ENCODE data around the gene SERTAD3. TPM values are rescaled to one million over a fixed set of nuclear protein-coding genes. Genes with fewer than 3 reads are reported as not detected.

The SERTAD3 gene
- total RNA-seq, 1 donor from 2014 or later: 26.5 TPM

DNA sequence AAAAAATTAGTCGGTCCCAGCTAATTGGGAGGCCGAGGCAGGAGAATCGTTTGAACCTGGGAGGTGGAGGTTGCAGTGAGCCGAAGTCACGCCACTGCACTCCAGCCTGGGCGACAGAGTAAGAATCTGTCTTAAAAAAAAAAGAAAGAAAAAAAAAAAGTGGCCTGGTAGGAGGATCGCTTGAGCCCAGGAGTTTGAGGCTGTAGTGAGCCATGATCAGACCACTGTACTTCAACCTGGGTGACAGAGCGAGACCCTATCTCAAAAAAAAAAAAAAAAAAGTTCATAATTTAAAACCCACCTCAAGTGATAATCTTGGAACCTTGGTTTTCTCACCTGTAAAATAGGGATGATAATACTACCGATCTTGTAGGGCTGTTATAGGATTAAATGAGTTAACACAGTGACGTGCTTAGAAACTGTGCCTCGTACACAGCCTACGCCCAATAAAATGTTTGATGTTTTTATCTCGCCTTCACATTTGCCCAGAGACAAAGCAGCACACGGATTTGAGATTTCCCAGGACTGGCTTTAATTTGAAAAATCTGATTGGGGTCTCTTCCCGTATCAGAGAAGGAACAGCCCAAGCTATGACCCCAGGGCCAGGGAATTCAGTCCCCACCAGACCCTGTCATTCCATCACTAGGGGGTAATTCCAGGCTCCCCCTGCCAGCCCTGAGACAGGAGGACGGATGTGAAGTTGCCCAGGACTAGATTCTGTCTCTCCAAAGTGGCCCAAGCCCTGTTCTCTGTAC is 22.0 kb downstream of the SERTAD3 start:
- Mint-ChIP-seq H3K9me3 (ENCODE audit: low read depth) (no peaks in the 10 kb centered on the region), H3K36me3 (ENCODE audit: insufficient read depth) (no peaks in the 10 kb centered on the region), H3K4me3 (ENCODE audit: low read depth) (no peak overlapping the region), H3K27me3 (peaks cover 2% of the 10 kb centered on the region), H3K27ac (peak overlapping the region; percentile 97), H3K4me1 (ENCODE audit: low read depth) (peaks cover 12% of the 10 kb centered on the region)
- TF ChIP-seq, protein P1, sequence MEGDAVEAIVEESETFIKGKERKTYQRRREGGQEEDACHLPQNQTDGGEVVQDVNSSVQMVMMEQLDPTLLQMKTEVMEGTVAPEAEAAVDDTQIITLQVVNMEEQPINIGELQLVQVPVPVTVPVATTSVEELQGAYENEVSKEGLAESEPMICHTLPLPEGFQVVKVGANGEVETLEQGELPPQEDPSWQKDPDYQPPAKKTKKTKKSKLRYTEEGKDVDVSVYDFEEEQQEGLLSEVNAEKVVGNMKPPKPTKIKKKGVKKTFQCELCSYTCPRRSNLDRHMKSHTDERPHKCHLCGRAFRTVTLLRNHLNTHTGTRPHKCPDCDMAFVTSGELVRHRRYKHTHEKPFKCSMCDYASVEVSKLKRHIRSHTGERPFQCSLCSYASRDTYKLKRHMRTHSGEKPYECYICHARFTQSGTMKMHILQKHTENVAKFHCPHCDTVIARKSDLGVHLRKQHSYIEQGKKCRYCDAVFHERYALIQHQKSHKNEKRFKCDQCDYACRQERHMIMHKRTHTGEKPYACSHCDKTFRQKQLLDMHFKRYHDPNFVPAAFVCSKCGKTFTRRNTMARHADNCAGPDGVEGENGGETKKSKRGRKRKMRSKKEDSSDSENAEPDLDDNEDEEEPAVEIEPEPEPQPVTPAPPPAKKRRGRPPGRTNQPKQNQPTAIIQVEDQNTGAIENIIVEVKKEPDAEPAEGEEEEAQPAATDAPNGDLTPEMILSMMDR (IDR thresholded peaks at IDR 0.05; ENCODE audit: unreplicated experiment): no peak
- no peak for DNase-seq (ENCODE audit: low spot score, unreplicated experiment)

DNA sequence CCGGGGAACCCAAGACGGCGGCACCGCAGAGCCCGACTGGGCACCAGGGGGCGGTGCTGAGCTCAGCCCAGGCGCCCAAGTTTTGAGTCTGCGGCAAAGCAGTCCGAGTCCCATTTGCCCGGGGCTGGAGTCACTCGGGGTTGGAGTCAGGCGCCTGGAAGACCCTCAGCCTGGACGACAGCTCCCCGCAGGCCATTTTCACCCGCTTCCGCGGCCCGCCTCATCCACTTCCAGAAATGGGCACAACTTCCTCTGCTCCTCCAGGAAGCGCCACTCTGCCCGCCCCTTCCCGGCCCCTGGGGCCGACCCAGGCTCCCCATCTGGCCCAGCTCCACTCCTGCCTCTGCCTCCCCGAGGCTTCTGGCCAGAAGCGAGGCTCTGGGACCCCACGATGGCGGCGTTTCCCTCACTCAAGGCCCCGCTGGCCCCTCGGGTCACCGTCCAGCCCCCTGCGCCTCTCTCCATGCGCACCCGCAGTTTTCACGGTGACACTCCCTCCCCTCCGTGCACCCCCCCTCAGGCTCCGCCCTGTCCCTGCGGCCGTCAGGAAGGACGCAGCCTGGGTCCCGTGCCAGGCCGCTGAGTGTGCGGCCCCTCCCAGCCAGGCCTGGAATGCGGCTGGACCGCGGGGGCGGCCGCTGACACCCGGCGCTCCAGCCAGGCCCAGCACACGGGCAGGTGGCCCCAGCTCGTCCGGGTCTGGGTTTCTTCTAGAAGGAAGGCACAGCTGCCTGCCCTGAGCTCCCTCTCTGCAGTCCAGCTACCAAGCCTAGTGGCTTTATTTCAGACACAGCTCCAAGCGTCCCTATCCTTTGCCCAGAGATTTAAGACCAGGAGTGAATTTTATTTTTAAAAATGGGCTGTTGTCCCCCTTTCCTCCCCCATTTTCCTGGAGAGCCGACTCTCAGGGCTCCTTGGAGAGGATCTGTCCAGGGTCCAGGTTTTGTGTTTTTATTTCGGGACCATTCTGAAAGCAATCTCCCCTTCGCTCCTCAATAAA is 23.1 kb downstream of the SERTAD3 start:
- Mint-ChIP-seq H3K27me3 (peaks cover 2% of the 10 kb centered on the region), H3K36me3 (ENCODE audit: insufficient read depth) (no peaks in the 10 kb centered on the region), H3K4me1 (ENCODE audit: low read depth) (peaks cover 12% of the 10 kb centered on the region), H3K4me3 (ENCODE audit: low read depth) (peak overlapping the region; percentile 71), H3K9me3 (ENCODE audit: low read depth) (no peaks in the 10 kb centered on the region), H3K27ac (peak overlapping the region; percentile 97)
- TF ChIP-seq, protein P1 (IDR thresholded peaks at IDR 0.05; ENCODE audit: unreplicated experiment): peak; percentile 98
- DNase-seq (ENCODE audit: low spot score, unreplicated experiment): peak; percentile 87

DNA sequence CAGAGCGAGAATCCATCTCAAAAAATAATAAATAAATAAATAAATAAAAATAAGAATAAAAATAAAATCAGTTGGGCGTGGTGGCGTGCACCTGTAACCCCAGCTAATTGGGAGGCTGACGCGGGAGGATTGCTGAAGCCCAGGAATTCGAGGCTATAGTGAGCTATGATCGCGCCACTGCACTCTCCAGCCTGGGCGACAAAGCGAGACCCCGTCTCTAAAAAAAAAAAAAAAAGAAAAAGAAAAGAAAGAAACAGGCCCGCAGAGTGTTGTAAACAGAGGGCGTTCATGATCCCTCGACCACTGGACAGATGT is 23.7 kb downstream of the SERTAD3 start:
- Mint-ChIP-seq H3K4me3 (ENCODE audit: low read depth) (peak overlapping the region; percentile 71), H3K27ac (peak overlapping the region; percentile 97)

DNA sequence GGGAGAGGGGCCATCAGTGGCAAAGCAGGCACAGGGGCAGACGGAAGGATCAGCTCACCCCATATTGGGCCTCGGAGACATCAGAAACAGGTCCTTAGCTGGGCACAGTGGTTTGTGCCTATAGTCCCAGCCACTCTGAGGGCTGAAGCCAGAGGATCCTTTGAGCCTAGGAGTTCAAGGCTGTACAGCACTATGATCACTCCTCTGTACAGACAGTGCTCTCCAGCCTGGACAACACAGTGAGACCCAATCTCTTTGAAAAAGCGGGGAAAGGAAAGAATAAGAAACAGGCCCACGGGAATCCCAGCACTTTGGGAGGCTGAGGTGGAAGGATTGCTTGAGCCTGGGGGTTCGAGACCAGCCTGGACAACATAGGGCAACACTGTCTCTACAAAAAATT is 24.4 kb downstream of the SERTAD3 start:
- Mint-ChIP-seq H3K27me3 (peaks cover 2% of the 10 kb centered on the region), H3K4me1 (ENCODE audit: low read depth) (peaks cover 9% of the 10 kb centered on the region), H3K36me3 (ENCODE audit: insufficient read depth) (no peaks in the 10 kb centered on the region), H3K4me3 (ENCODE audit: low read depth) (no peak overlapping the region), H3K9me3 (ENCODE audit: low read depth) (no peaks in the 10 kb centered on the region), H3K27ac (no peak overlapping the region)
- DNase-seq (ENCODE audit: low spot score, unreplicated experiment): no peak
- TF ChIP-seq, protein P1 (IDR thresholded peaks at IDR 0.05; ENCODE audit: unreplicated experiment): no peak

More for the DNA sequence above, 23.7 kb downstream of the SERTAD3 start:
- H3K9me3 Mint-ChIP-seq (ENCODE audit: low read depth): no peaks in the 10 kb centered on the region
- TF ChIP-seq, protein P1 (IDR thresholded peaks at IDR 0.05; ENCODE audit: unreplicated experiment): no peak
- H3K36me3 Mint-ChIP-seq (ENCODE audit: insufficient read depth): no peaks in the 10 kb centered on the region
- DNase-seq (ENCODE audit: low spot score, unreplicated experiment): no peak
- H3K4me1 Mint-ChIP-seq (ENCODE audit: low read depth): peaks cover 12% of the 10 kb centered on the region
- H3K27me3 Mint-ChIP-seq: peaks cover 2% of the 10 kb centered on the region

DNA sequence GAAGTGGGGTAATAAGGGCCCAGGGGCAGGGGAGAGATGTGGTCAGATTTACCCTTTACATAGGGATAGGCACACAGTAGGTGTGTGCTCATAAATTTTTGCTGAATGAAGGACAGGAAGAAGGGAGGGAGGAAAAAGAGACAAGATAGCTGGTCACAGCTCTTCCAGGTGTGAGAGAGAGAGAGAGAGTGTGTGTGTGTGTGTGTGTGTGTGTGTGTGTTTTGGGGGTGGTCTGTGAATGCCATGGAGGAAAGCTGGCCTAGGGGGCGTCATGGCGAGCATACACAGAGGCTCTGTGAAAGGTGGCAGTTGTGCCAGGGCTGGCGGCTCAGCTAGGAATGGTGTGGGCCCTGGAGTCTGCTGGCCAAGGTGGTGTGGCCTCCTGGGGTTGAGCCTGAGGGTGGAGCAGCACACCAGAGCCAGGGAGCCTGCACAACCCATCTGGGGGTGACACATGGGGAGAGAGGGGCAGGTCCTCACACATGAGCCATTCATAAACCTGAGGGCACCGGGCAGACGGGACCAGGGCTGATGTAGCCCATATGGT is 25.0 kb downstream of the SERTAD3 start:
- Mint-ChIP-seq H3K9me3 (ENCODE audit: low read depth) (no peaks in the 10 kb centered on the region), H3K36me3 (ENCODE audit: insufficient read depth) (no peaks in the 10 kb centered on the region), H3K4me1 (ENCODE audit: low read depth) (peaks cover 5% of the 10 kb centered on the region), H3K27me3 (peaks cover 2% of the 10 kb centered on the region), H3K27ac (no peak overlapping the region), H3K4me3 (ENCODE audit: low read depth) (no peak overlapping the region)
- TF ChIP-seq, protein P1 (IDR thresholded peaks at IDR 0.05; ENCODE audit: unreplicated experiment): no peak
- DNase-seq (ENCODE audit: low spot score, unreplicated experiment): no peak

Data from progenitor cell of endocrine pancreas (in vitro differentiated cells).